ENCODE data around the gene ASZ1. TPM values are rescaled to one million over a fixed set of nuclear protein-coding genes. Genes with fewer than 3 reads are reported as not detected.
A peak's percentile ranks its signal among the peaks of the same experiment; 100 is the strongest.

Gene ASZ1
- total RNA-seq, 1 donor from 2014 or later: not detected

- no peak for TF ChIP-seq CTCF (IDR thresholded peaks at IDR 0.05)
- peaks cover 10% of the 10 kb centered on the region for H3K4me1 Mint-ChIP-seq (ENCODE audit: unreplicated experiment)
- peaks cover 16% of the 10 kb centered on the region for H3K27me3 Mint-ChIP-seq (ENCODE audit: unreplicated experiment)
- no peak overlapping the region for H3K27ac Mint-ChIP-seq (ENCODE audit: unreplicated experiment)
- H3K36me3 Mint-ChIP-seq (ENCODE audit: unreplicated experiment): peaks cover 8% of the 10 kb centered on the region
- DNase-seq (ENCODE audit: extremely low spot score, unreplicated experiment): no peak
- no peak overlapping the region for H3K4me3 Mint-ChIP-seq (ENCODE audit: unreplicated experiment)
- peaks cover 12% of the 10 kb centered on the region for H3K9me3 Mint-ChIP-seq (ENCODE audit: unreplicated experiment)
These were observed 79.2 kb downstream of the ASZ1 start for GRCh38 chr7:117347962-117348672.

DNA sequence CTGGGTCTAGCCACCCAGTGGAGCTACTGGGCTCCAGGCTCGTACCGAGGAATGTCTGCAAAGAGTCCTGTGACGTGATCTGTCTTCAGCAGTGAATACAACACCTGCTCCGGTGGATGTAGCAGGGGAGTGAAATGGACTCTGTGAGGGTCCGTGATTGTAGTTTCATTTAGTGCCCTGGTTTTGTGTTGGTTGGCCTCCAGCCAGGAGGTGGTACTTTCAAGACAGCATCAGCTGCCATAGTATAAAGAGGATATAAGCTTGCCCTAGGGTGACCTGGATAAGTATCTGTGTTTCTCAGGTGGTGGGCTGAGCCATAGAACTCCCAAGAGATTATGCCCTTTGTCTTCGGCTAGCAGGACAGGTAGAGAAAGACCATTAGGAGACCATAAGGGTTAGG lies 79.8 kb downstream of the ASZ1 start:
- Mint-ChIP-seq H3K4me3 (ENCODE audit: unreplicated experiment) (no peak overlapping the region), H3K36me3 (ENCODE audit: unreplicated experiment) (peaks cover 8% of the 10 kb centered on the region)

DNA sequence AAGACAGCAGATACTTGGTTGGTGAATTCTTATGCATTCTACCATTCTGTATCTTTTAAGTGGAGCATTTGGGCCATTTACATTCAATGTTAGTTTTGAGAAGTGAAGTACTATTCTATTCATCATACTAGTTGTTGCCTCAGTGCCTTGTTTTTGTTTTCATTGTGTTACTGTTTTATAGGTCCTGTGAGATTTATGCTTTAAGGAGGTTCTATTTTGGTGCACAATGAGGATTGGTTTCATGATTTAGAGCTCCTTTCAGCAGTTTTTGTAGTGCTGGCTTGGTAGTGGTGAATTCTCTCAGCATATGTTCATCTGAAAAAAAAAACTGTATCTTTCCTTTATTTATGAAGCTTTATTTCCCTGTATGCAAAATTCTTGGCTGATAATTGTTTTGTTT lies 81.1 kb downstream of the ASZ1 start:
- Mint-ChIP-seq H3K4me3 (ENCODE audit: unreplicated experiment) (no peak overlapping the region), H3K27me3 (ENCODE audit: unreplicated experiment) (peaks cover 16% of the 10 kb centered on the region), H3K9me3 (ENCODE audit: unreplicated experiment) (peaks cover 14% of the 10 kb centered on the region), H3K27ac (ENCODE audit: unreplicated experiment) (no peak overlapping the region), H3K36me3 (ENCODE audit: unreplicated experiment) (peaks cover 8% of the 10 kb centered on the region), H3K4me1 (ENCODE audit: unreplicated experiment) (peaks cover 11% of the 10 kb centered on the region)
- no peak for DNase-seq (ENCODE audit: extremely low spot score, unreplicated experiment)
- no peak for TF ChIP-seq CTCF (IDR thresholded peaks at IDR 0.05)

More for the DNA sequence above, 79.8 kb downstream of the ASZ1 start:
- Mint-ChIP-seq H3K9me3 (ENCODE audit: unreplicated experiment) (peaks cover 14% of the 10 kb centered on the region), H3K27me3 (ENCODE audit: unreplicated experiment) (peaks cover 16% of the 10 kb centered on the region), H3K4me1 (ENCODE audit: unreplicated experiment) (peaks cover 10% of the 10 kb centered on the region), H3K27ac (ENCODE audit: unreplicated experiment) (no peak overlapping the region)
- DNase-seq (ENCODE audit: extremely low spot score, unreplicated experiment): no peak
- TF ChIP-seq CTCF (IDR thresholded peaks at IDR 0.05): no peak

DNA sequence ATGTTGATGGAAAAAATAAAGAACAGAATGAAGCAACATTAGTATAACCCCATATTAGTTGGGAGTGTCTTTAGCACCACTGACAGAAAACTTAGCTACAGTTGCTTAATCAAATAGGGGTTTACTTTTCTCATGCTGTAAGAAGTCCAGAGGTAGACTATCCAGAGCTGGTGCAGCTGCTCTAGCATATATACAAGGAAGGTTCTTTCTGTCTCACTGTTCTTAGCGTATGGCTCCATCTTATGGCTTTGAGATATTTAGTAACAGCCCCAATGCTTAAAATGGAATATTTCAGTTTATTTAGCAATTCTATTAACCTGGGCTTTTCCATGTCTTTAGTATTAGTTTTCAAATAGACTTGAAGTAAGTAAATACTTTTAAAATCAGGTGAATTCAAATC lies 89.3 kb downstream of the ASZ1 start:
- H3K36me3 Mint-ChIP-seq (ENCODE audit: unreplicated experiment): no peaks in the 10 kb centered on the region
- no peak overlapping the region for H3K27ac Mint-ChIP-seq (ENCODE audit: unreplicated experiment)
- peaks cover 7% of the 10 kb centered on the region for H3K27me3 Mint-ChIP-seq (ENCODE audit: unreplicated experiment)
- peaks cover 1% of the 10 kb centered on the region for H3K4me1 Mint-ChIP-seq (ENCODE audit: unreplicated experiment)
- H3K9me3 Mint-ChIP-seq (ENCODE audit: unreplicated experiment): peaks cover 2% of the 10 kb centered on the region
- DNase-seq (ENCODE audit: extremely low spot score, unreplicated experiment): no peak
- no peak overlapping the region for H3K4me3 Mint-ChIP-seq (ENCODE audit: unreplicated experiment)
- TF ChIP-seq CTCF (IDR thresholded peaks at IDR 0.05): peak; percentile 29

GRCh38 chr7:117333168-117333567 lies 94.1 kb downstream of the ASZ1 start:
- peaks cover 20% of the 10 kb centered on the region for H3K36me3 Mint-ChIP-seq (ENCODE audit: unreplicated experiment)
- no peak for DNase-seq (ENCODE audit: extremely low spot score, unreplicated experiment)
- H3K27ac Mint-ChIP-seq (ENCODE audit: unreplicated experiment): no peak overlapping the region
- H3K4me3 Mint-ChIP-seq (ENCODE audit: unreplicated experiment): no peak overlapping the region
- no peak for TF ChIP-seq CTCF (IDR thresholded peaks at IDR 0.05)
- peaks cover 7% of the 10 kb centered on the region for H3K27me3 Mint-ChIP-seq (ENCODE audit: unreplicated experiment)
- H3K4me1 Mint-ChIP-seq (ENCODE audit: unreplicated experiment): no peaks in the 10 kb centered on the region
- H3K9me3 Mint-ChIP-seq (ENCODE audit: unreplicated experiment): peaks cover 29% of the 10 kb centered on the region

Measured in osteocyte (in vitro differentiated cells).